Measurements from ENCODE around the gene GIT2. TPM values are rescaled to one million over a fixed set of nuclear protein-coding genes. Genes with fewer than 3 reads are reported as not detected.
A peak's percentile ranks its signal among the peaks of the same experiment; 100 is the strongest.

GIT2 gene
- total and polyA plus RNA-seq, 7 donors: 10.8 to 29.7 (median 20.3) TPM

DNA sequence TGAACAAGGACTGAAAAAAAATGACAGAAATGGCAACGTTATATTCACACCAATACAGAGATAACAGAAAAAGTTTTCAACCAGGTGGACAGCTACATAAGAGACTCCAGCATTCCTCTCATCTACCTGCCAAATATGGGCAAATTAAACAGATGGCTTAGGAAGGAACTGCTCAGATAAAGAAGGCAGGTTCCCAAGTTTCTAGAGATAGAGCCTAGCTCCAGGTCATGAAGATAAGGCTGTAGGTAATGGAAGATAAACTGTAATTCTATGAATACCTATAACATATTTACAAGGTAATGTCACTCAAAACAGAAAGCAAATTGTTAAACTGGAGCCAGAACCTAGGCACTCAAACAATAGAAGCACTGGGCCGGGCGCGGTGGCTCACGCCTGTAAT is 42.5 kb downstream of the GIT2 start:
- H3K36me3 ChIP-seq (ENCODE audit: insufficient read depth in 1 of 2, low read depth in 1 of 2): peaks cover 3 to 95% of the 10 kb centered on the region in 2 donors
- WGBS, 3 donors: 91 to 95% (median 94%) methylated on average over 5 of the region's 5 CpGs

DNA sequence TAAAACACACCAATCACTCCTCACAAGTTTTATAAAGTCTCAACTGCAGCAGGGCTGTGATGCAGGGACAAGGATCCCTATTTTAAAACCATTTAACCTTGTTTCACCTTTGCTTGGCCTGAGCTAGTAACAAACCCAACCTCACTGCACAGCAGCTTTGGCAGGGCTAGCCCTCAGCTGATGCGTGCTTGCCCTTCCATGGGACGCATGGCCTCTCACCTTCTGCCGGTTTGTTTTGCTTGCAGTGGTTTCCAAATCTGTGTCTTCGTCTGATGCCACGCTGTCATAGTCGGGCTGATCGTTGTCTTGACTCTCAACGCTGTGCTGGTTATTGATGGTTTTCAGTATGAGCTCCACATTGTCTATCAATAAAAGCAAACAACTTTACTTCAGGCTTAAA is 43.3 kb downstream of the GIT2 start:
- H3K27me3 ChIP-seq (ENCODE audit: insufficient read depth in 3 of 3, low read length in 2 of 3): no peaks in the 10 kb centered on the region
- peaks cover 51% of the 10 kb centered on the region for H3K4me1 ChIP-seq
- no peak overlapping the region for H3K4me3 ChIP-seq
- H3K27ac ChIP-seq: peak overlapping the region; percentile 68
- intact Hi-C loops (cut with DNase I): loop anchor here in 1 of 2 donors (5.0 kb wide), 1 partner anchor 44 kb away; the partner anchor contains the start of genes ANKRD13A and GIT2
- TF ChIP-seq, protein P1, sequence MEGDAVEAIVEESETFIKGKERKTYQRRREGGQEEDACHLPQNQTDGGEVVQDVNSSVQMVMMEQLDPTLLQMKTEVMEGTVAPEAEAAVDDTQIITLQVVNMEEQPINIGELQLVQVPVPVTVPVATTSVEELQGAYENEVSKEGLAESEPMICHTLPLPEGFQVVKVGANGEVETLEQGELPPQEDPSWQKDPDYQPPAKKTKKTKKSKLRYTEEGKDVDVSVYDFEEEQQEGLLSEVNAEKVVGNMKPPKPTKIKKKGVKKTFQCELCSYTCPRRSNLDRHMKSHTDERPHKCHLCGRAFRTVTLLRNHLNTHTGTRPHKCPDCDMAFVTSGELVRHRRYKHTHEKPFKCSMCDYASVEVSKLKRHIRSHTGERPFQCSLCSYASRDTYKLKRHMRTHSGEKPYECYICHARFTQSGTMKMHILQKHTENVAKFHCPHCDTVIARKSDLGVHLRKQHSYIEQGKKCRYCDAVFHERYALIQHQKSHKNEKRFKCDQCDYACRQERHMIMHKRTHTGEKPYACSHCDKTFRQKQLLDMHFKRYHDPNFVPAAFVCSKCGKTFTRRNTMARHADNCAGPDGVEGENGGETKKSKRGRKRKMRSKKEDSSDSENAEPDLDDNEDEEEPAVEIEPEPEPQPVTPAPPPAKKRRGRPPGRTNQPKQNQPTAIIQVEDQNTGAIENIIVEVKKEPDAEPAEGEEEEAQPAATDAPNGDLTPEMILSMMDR (IDR thresholded peaks at IDR 0.05): no peak
- DNase-seq: peak in 1 of 2 donors; percentile 67
- H3K9me3 ChIP-seq: no peaks in the 10 kb centered on the region
- H3K36me3 ChIP-seq (ENCODE audit: insufficient read depth in 1 of 2, low read depth in 1 of 2): peaks cover 3 to 88% of the 10 kb centered on the region in 2 donors
- peak; percentile 17 to 79 (median 64) for ATAC-seq
- 27 to 47% (median 31%) methylated on average over 8 of the region's 8 CpGs for WGBS, 3 donors

More for the DNA sequence above, 42.5 kb downstream of the GIT2 start:
- H3K27me3 ChIP-seq (ENCODE audit: insufficient read depth in 3 of 3, low read length in 2 of 3): no peaks in the 10 kb centered on the region
- H3K9me3 ChIP-seq: no peaks in the 10 kb centered on the region
- H3K4me3 ChIP-seq: no peak overlapping the region
- DNase-seq (no peak), ATAC-seq (no peak)
- intact Hi-C loops (cut with DNase I): loop anchor here in 1 of 2 donors (5.0 kb wide), 1 partner anchor 44 kb away; the partner anchor contains the start of genes ANKRD13A and GIT2
- H3K4me1 ChIP-seq: peaks cover 43% of the 10 kb centered on the region
- TF ChIP-seq, protein P1 (IDR thresholded peaks at IDR 0.05): no peak
- peak overlapping the region; percentile 68 for H3K27ac ChIP-seq

DNA sequence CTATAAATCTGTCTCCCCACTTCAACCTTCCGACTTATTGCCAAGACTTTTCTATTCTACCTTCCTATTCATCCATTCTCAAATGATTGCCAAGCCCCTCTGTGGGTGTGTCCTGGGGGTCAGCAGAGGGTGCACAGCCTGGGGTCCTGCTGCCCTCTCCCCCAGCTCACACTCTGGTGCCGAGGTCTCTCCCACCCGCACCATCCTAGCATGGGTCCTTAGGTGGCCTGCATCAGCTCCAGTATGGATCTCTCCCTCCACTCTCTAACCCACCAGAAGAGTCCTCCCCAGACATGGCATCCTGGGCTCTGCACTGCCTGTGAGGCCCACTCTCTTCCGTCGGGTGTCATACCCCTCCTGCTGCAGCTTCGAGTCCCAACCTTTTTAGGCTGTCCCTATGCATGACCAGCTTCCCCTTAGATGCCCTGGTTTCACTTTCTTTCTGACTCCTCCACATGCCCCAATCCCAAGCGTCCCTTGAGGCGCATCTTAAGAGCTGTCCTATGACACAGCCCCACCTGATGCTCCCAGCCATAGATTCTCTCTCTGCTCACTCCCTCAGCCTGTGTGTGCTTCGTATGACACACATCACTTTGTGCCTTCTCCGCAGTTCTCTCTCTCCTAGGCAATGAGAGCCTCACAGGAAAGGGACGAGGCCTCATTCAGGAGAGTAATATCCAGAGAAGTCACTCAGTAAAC is 43.9 kb downstream of the GIT2 start:
- H3K36me3 ChIP-seq (ENCODE audit: insufficient read depth in 1 of 2, low read depth in 1 of 2): peaks cover 3 to 83% of the 10 kb centered on the region in 2 donors
- no peaks in the 10 kb centered on the region for H3K27me3 ChIP-seq (ENCODE audit: insufficient read depth in 3 of 3, low read length in 2 of 3)
- no peak overlapping the region for H3K4me3 ChIP-seq
- DNase-seq (no peak), ATAC-seq (peak in 3 of 4 donors; percentile 9 to 36 (median 31))
- peak overlapping the region; percentile 68 for H3K27ac ChIP-seq
- intact Hi-C loops (cut with DNase I): loop anchor here in 1 of 2 donors (5.0 kb wide), 1 partner anchor 45 kb away; the partner anchor contains the start of genes ANKRD13A and GIT2
- TF ChIP-seq, protein P1 (IDR thresholded peaks at IDR 0.05): no peak
- H3K4me1 ChIP-seq: peaks cover 54% of the 10 kb centered on the region
- H3K9me3 ChIP-seq: no peaks in the 10 kb centered on the region
- WGBS, 3 donors: 54 to 71% (median 63%) methylated on average over 11 of the region's 11 CpGs

DNA sequence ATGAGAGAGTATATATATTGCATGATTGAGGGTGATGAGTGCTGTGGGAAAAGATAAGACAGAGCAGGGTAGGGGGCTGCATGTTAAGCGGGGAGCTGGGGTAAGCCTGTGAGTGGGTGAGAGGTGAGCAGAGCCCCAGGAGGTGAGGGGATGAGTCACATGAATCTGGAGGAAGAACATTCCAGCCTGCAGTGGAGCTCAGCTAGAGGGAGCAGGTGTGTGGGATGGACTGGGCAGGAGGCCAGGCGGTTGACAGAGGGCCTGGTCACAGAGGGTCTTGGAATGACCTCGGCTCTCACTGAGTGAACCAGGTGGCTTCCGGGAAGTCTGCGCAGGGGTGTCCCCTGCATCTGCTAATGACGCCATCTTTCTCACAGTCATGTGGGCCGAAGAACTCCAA is 44.4 kb downstream of the GIT2 start:
- Histone ChIP-seq H3K27ac (peak overlapping the region; percentile 68), H3K4me1 (peaks cover 54% of the 10 kb centered on the region), H3K4me3 (no peak overlapping the region), H3K36me3 (ENCODE audit: insufficient read depth in 1 of 2, low read depth in 1 of 2) (peaks cover 3 to 83% of the 10 kb centered on the region in 2 donors), H3K9me3 (no peaks in the 10 kb centered on the region), H3K27me3 (ENCODE audit: insufficient read depth in 3 of 3, low read length in 2 of 3) (no peaks in the 10 kb centered on the region)
- 31 to 39% (median 36%) methylated on average over 7 of the region's 7 CpGs for WGBS, 3 donors
- DNase-seq (peak; percentile 62 to 75), ATAC-seq (peak; percentile 67 to 88 (median 80))
- TF ChIP-seq, protein P1 (IDR thresholded peaks at IDR 0.05): no peak
- intact Hi-C loops (cut with DNase I): loop anchor here in 1 of 2 donors (5.0 kb wide), 1 partner anchor 46 kb away; the partner anchor contains the start of genes ANKRD13A and GIT2
